HG03521 (cell line): ENCODE measurements around the gene TAF1B.
"Not testable (repeated sequence)": the region's sequence is repeated elsewhere in the genome, so short reads cannot be mapped to it uniquely, and the experiment has no call there.

Experiments used
- ATAC-seq: cut with Tn5 transposase; IDR thresholded peaks from one replicate; pipeline ENCODE4 v1.9.1; 2021; ENCODE audit warnings: mild to moderate bottlenecking, moderate library complexity; ENCODE audit not compliant: unreplicated experiment

Gene TAF1B

DNA sequence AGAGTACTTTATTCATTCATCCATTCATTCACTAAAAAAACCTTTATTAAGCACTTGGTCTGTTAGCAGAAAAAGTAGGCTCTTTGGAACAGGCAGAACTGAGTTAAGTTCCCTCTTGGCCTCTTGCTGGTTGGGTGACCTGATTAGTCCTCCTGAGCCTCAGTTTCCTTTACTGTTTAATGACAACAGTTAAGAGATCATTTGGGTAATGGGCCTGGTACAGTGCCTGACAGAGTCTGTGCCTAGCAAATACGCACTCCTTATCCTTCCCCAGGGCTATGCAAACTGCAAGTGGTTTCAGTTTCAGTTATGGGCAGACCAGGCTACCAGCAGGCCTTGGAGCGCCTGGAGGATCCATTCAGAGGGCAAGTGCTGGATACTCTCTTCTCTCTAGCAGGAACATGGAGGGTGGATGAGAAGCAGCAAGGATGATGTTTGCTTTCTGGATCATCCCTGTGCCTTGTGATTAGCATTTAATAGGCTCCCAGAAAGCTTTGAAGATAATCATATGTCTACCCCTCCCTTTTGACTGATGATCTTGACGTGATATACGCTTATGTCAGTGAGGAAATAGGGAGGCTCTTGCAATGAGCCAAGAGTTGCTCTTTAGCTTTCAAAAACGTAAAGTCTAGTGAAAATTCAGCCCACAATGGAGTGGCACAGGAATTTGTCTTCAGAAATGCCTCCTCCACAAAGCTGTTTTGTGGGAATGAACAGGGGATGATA, 12.4 kb upstream of the TAF1B start:
- ATAC-seq = no peak

DNA sequence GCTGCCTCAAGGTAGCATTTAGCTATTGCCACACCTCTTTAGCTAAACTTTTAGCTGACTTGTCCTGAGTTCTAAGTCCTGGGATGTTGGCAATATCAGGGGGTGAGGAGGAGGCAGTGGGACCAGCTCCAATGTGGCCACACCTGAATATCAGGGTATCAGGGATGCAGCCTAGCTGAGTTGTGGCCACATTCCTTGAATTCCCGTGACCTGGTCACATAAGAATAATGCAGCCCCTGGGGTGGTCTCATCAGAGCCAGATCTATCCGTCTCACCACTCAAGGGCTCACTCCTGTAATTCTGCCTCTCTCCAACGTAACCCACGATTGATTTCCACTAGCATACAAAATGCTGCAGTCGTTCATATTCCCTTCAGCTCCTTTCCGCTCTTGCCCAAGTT, 11.6 kb upstream of the TAF1B start:
- no peak for ATAC-seq

DNA sequence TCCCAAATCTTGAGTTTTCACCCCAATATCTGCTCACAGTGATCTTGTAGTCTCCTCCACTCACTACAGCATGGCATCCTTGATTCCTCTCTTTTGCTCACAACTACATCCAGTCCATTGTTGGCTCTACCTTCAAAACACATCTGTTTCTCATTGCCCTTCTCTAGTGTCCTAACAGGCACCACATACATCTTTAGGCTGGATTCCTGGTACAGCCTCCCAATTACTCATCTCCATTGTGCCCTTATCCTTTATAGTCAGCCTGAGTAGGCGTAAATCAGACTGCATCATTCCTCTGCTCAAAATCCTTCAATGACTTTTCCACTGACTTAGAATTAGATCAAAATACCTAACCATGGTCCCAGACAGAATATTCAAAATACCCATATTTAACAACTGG, 10.7 kb upstream of the TAF1B start:
- no peak for ATAC-seq

DNA sequence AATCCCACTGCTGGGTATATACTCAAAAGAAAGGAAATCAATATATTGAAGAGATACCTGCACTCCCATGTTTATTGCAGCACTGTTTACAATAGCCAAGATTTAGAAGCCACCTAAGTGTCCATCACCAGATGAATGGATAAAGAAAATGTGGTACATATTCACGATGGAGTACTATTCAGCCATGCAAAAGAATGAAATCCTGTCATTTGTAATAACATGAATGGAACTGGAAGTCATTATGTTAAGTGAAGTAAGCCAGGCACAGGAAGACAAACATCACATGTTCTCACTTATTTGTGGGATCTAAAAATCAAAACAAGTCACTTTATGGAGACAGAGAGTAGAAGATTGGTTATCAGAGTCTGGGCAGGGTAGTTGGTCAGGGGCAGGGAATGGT, 8.2 kb upstream of the TAF1B start:
- not testable (repeated sequence) for ATAC-seq

DNA sequence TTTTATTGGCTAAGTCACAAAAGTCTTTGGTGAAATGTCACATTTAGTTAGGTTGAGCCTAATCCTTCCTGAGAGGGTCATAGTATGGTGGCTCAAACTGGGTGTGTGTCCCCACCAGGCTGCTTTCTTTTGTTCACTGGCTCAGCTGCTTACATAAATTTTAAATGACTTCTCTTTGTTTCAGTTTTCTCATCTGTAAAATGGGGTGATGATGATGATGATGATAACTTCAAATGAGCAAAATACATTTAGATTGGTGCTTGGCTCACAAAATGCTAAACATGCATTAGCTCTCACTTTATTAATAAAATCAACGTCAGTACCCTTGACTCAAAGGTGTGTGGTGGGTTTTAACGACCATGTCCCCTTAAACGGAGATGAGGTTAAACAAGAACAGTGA, 7.2 kb upstream of the TAF1B start:
- no peak for ATAC-seq

DNA sequence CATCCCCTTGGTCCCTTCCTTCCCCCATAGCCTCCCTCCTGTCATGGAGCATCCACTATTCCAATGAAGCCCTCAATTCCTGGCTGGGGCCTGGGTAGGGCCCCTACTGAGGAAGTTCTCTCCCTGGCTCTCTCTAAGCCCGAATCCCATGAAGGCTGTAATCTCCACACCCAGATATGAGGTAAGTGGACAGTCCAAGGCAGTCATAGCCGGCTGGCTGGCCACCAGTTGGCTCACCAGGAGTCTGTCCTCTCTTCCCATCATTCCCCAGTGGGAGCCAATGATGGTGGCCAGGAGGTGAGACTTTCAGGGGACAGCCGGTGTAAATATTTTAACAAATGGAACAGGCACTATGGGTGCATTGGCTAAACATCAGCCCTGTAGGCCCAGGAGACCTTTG, 6.8 kb upstream of the TAF1B start:
- no peak for ATAC-seq

DNA sequence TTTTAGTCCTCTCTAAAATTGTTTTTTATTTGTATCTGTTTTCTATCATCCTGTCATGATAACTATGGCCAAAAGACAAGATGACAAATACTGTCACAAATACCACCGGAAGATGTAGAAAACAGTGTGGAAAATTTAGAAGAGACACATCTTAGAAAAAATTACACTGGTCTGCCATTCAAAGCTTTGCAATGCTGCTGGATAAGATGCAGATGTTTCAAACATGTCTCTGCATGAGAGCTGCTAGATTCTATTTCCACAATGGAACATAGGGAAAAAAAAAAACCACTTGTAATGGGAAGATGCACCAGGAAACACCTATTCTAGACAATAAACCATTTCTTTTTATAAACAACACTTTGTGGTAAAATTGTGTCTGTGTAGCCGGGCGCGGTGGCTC, 5.8 kb upstream of the TAF1B start:
- ATAC-seq = no peak

DNA sequence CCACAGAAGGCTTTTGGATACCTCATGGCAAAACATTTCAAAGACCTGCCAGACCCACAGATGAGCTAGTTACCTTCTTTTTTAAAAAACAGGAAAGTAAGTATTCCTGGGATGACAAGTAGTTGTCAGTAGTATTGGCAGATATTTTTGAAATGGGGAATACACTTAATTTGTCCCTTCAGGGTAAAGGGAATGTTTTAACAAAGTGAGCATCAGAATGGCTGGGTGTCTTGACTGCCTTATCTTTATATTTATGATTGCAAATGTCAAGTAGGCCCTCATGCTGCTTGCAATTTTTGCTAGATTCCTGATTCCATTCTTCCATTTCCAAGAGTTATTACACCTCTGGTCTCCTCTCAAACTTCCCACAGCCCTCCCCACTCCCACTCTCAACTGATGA, 4.9 kb upstream of the TAF1B start:
- ATAC-seq = no peak

DNA sequence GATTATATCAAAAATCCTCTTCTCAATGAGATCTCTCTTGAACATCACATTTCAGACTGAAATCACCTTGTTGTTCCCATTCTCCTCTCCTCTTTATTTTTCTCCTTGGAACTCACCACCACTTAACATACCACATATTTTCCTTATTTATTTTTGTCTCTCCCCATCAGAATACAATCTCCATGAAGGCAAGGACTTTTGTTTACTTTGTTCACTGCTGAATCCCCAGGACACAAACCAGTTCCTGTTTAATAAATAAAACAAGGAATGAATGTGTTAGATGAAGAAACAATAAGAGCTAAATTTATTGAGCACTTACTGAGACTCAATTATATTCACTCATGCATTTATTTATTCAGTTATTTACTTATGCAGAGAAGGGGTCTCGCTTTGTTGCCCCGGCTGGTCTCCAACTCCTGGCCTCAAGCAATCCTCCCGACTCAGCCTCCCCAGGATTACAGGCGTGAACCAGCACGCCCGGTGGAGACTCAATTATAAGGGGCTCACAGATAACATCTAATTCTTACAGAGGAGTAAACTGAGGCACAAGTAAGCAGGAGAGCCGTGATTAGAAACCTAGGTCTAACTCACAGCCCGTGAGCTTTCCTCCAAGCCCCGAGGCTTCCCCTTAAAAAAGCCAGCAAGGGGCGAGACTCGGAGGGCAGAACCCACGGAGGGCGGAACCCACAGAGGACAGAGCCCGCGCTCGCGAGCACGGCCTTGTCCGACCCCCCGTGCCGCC, 616 bp upstream of the TAF1B start:
- ATAC-seq = no peak

DNA sequence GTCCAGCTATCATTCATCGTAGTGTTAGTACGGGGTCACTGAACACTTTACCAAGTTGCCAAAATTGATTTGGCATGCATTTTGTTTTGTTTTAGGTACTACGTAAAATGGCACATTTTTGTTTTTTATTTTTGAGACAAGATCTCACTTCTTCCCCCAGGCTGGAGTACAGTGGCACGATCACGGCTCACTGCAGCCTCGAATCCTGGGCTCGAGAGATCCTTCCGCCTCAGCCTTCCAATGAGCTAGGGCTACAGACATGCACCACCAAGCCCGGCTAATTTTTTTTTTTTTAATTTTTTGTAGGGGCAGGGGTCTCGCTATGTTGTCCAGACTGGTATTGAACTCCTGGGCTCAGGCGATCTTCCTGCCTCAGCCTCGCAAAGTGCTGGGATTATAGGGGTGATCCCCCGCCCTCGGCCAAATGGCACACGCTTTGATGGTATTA, 786 bp downstream of the TAF1B start:
- ATAC-seq = no peak

DNA sequence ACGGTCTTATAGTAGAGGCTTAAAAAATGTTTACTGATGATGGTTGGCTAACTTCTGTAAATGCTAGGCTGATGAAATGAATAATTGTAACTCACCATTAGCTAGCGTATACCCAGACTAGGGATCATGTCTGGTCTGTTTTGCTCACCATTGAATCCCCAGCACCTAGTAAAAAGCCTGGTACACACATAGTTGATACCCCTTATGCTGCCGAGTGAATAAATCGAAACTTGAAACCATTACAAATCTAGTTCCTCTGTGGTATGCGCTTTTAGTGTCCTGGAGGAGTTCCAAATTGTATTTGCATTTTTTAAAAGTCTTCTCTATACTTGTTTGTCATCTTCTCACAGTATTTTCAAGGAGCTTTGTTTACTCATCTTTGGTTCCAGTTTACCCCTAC, 1.3 kb downstream of the TAF1B start:
- no peak for ATAC-seq

DNA sequence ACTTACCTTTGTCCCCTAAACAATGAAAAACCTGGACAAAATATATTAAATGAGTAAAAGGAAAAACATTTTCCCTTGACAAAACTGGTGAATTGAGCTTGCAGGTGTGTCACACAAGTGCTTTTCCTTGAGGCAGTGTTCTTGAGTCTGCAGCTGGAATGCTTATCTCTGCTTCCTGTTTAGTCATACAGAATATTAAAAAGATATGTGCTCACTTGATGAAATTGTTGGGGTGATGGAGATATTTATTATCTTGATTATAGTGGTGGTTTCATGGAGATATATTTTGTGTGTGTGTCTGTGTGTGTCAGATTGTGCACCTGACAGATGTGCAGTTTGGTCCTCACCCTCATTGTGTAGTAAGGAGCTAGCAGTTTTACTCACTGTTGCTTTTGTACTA, 3.3 kb downstream of the TAF1B start:
- ATAC-seq = no peak

DNA sequence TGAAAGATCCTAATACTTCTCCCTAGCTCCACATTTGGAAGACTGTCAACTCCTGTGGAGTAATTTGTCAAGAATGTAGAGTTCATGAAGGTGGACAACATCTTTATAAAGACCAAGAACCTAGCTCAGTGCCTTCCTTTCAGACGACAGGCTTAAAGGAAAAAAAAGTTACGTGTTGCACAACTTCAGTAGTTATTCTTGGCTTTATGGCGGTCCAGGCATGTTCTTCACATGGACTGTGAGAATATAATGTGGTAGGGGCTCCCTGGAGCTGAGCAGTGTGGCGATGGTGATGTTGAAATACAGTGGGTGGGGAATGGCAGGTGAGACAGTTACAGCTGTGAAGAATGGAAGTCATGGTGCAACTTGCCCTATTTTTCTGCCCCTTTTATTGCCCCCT, 3.9 kb downstream of the TAF1B start:
- no peak for ATAC-seq

DNA sequence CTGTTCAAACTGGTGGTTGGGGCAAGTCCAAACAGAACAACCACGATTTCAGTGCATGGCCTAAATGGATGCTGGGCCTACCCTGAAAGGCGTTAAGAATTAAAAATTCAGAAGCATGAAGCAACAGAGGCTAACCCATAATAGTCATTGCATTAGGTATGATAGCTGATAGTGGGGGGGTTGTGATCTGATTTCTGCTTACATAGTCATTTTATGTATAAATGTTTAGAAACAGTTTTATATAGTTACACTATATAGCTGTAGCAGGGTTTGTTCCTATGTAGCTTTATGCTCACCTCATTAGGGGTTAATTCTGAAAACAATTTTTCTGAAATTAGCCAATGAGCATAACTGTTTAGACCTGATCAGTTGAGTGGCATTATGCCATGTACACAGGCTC, 9.6 kb downstream of the TAF1B start:
- no peak for ATAC-seq

DNA sequence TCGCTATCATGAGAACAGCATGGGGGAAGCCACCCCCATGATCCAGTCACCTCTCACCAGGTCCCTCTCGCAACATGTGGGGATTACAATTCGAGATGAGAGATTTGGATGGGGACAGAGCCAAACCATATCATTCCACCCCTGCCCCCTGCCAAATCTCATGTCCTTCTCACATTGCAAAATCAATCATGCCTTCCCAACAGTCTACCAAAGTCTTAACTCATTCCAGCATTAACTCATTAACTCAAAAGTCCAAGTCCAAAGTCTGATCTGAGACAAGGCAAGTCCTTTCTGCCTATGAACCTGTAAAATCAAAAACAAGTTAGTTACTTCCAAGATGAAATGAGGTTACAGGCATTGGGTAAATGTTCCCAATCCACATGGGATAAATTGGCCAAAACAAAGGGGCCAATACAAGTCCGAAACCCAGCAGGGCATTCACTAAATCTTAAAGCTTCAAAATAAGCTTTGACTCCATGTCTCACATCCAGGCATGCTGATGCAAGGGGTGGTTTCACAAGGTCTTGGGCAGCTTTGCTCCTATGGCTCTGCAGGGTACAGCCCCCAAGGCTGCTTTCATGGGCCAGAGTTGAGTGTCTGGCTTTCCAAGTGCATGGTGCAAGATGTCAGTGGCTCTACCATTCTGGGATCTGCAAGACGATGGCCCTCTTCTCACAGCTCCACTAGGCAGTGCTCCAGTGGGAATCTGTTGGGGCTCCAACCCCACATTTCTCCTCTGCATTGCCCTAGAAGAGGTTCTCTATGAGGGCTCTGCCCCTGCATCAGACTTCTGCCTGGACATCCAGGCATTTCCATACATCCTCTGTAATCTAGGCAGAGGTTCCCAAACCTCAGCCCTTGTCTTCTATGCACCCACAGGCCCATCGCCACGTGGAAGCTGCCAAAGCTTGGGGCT, 14.8 kb downstream of the TAF1B start:
- no peak for ATAC-seq

DNA sequence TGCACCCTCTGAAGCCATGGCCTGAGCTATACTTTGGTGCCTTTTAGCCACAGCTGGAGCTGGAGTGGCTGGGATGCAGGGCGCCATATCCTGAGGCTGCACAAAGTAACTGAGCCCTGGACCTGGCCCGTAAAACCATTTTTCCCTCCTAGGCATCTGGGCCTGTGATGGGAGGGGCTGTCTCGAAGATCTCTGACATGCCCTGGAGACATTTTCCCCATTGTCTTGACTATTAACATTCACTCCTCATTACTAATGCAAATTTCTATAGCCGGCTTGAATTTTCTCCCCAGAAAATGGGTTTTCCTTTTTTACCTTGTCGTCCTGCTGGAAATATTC, 15.4 kb downstream of the TAF1B start:
- no peak for ATAC-seq

DNA sequence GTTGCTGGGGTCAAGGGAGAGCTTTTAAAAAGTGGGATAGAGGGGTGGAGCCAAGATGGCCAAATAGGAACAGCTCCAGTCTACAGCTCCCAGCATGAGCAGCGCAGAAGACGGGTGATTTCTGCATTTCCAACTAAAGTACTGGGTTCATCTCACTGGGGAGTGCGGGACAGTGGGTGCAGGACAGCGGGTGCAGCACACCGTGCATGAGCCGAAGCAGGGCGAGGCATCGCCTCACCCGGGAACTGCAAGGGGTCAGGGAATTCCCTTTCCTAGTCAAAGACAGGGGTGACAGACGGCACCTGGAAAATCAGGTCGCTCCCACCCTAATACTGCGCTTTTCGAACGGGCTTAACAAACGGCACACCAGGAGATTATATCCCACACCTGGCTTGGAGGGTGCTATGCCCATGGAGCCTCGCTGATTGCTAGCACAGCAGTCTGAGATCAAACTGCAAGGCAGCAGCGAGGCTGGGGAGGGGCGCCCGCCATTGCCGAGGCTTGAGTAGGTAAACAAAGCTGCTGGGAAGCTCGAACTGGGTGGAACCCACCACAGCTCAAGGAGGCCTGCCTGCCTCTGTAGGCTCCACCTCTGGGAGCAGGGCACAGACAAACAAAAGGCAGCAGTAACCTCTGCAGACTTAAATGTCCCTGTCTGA, 17.8 kb downstream of the TAF1B start:
- ATAC-seq = not testable (repeated sequence)

DNA sequence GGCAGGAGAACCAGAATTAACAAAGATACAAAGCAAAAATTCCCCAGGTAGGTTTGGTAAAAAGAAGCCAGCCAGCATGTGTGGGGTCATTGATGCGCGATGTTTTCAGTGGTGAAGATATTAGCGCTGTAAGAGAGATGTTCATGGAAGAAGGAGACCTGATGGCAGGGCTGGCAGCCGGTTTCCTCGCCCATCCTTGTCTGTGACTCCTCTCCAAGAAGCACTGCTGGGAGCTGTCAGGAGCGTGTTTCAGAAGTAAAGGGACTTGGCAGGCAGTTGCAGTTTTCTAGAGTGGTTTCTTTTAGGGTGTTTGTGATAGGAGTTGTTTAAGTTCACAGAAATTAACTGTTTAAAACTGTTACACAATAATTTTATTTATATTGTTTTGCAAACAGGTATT, 24.6 kb downstream of the TAF1B start:
- ATAC-seq = no peak

DNA sequence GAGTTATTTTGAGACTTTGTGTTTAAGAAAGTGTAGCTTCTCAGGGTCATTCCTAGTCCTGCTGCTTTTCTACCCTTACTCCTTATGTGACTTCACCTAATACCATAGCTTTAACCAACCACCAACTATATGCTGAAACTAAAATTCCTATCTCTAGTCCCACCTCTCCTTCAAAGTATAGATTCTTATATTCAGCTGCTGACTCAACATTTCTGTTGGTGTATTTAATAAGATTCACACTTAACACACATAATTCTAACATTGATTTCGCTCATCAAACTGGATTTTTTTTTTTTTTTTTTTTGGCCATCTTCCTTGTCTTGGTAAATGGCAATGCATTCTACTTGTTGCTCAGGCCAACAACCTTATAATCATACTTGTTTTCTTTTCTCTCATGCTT, 30.1 kb downstream of the TAF1B start:
- ATAC-seq = no peak

DNA sequence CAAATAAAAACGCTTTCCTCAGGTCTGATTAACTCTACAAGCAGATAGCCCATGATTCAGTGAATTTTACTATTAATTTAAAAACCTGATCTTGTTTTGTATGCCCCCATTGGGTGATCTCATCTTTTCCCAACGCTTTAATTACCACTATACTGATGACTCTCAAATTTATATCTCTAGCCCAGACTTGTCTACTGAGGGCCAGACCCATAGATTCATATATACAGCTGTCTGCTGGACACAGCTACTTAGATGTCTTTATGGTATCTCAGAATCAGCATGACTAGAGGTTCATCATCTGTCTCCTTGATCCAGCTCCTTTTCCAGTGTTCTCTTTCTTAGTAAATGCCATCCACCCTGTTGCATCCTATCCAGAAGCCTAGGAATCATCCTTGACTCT, 33.8 kb downstream of the TAF1B start:
- no peak for ATAC-seq

DNA sequence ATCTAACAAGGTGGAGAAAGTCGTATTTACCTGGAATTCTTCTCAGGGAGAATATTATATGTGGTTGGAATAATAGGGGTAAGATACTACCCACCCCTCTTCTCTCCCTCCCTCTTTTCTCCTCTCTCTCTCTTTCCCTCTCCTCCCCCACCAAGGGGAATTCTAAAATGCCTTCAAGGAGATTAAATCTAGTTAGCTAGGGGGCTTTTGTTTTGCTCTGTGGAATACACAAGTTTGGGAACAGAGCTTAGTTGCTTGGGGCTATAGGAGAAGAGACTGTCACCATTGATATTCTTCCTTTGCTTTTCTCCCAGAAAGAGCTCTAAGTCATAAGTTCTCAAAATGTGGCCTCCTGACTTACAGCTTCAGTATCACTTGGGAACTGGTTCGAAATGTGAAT, 34.5 kb downstream of the TAF1B start:
- ATAC-seq = no peak
